Neural cell (in vitro differentiated cells): ENCODE data around the gene ASS1. TPM values are rescaled to one million over a fixed set of nuclear protein-coding genes. Genes with fewer than 3 reads are reported as not detected.
A peak's percentile ranks its signal among the peaks of the same experiment; 100 is the strongest.

Experiments used
- H2AFZ ChIP-seq: fragments of 200-600, 300-800 bp; sonication (generic), shearing (Covaris generic); 2 replicates; pipeline ENCODE4 v1.6.0; 2014; ENCODE audit warnings: low read depth, mild to moderate bottlenecking, antibody characterized with exemption, low read length, moderate library complexity
- H3F3A ChIP-seq: fragments of 200-600 bp; shearing (Covaris generic); 2 replicates; pipeline ENCODE4 v1.6.1; 2016; ENCODE audit warnings: mild to moderate bottlenecking, moderate library complexity, mixed read lengths, antibody characterized with exemption, low read length; ENCODE audit not compliant: insufficient read depth, poor library complexity, severe bottlenecking
- H3K27ac ChIP-seq: fragments of 200-600, 300-800 bp; sonication (generic), shearing (Covaris generic); 2 replicates; pipeline ENCODE4 v1.5.1; 2014; ENCODE audit warnings: mild to moderate bottlenecking, low read length, moderate library complexity
- H3K27me3 ChIP-seq: fragments of 300-800, 200-600 bp; sonication (generic), shearing (Covaris generic); 2 replicates; pipeline ENCODE4 v1.6.0; 2014; ENCODE audit warnings: mild to moderate bottlenecking, low read depth, low read length, moderate library complexity; ENCODE audit not compliant: insufficient read depth
- H3K36me3 ChIP-seq: fragments of 300-800, 200-600 bp; sonication (generic), shearing (Covaris generic); 2 replicates; pipeline ENCODE4 v1.5.1; 2014; ENCODE audit warnings: mild to moderate bottlenecking, antibody characterized with exemption, low read length, moderate library complexity; ENCODE audit not compliant: insufficient read depth
- H3K4me2 ChIP-seq: fragments of 300-800, 200-600 bp; sonication (generic), shearing (Covaris generic); 2 replicates; pipeline ENCODE4 v1.6.0; 2014; ENCODE audit warnings: mild to moderate bottlenecking, low read length
- H3K4me3 ChIP-seq: fragments of 300-800, 200-600 bp; sonication (generic), shearing (Covaris generic); 2 replicates; pipeline ENCODE4 v1.5.1; 2014; ENCODE audit warnings: mild to moderate bottlenecking, low read length, moderate library complexity
- H3K79me2 ChIP-seq: fragments of 200-600 bp; shearing (Covaris generic); replicated peaks from 2 replicates; pipeline ENCODE4 v1.6.0; 2014; ENCODE audit warnings: mild to moderate bottlenecking, low read length, moderate library complexity; ENCODE audit not compliant: insufficient read depth
- H3K9ac ChIP-seq: fragments of 300-800, 200-600 bp; sonication (generic), shearing (Covaris generic); 2 replicates; pipeline ENCODE4 v1.6.1; 2016; ENCODE audit warnings: mild to moderate bottlenecking, low read length, mixed read lengths
- H3K9me2 ChIP-seq: fragments of 200-600 bp; shearing (Covaris generic); 2 replicates; pipeline ENCODE4 v1.6.1; 2016; ENCODE audit warnings: mild to moderate bottlenecking, low read length, mixed read lengths; ENCODE audit not compliant: insufficient read depth
- H3K9me3 ChIP-seq: fragments of 200-600, 300-800 bp; sonication (generic), shearing (Covaris generic); 2 replicates; pipeline ENCODE4 v1.6.1; 2016; ENCODE audit warnings: mild to moderate bottlenecking, mixed run types, low read length, moderate library complexity, mixed read lengths
- H4K20me1 ChIP-seq: fragments of 200-600 bp; shearing (Covaris generic); 2 replicates; pipeline ENCODE4 v1.6.1; 2016; ENCODE audit warnings: mild to moderate bottlenecking, mixed run types; ENCODE audit not compliant: insufficient read depth
- CTCF ChIP-seq: fragments of 450-650 bp; IDR thresholded peaks from 2 replicates; pipeline ENCODE4 v1.5.1; 2014; ENCODE audit warnings: antibody characterized with exemption, mild to moderate bottlenecking, moderate library complexity; ENCODE audit not compliant: poor library complexity, severe bottlenecking
- EP300 ChIP-seq: fragments of 450-650 bp; conservative IDR thresholded peaks from 2 replicates; pipeline ENCODE4 v1.6.1; 2014; ENCODE audit warnings: antibody characterized with exemption, mild to moderate bottlenecking, moderate library complexity; ENCODE audit not compliant: poor library complexity, severe bottlenecking
- EZH2 ChIP-seq: fragments of 200-600, 300-800 bp; shearing (Covaris generic), sonication (generic); IDR thresholded peaks from 2 replicates; pipeline ENCODE4 v1.6.1; 2014; ENCODE audit warnings: antibody characterized with exemption, low read length, borderline replicate concordance, mild to moderate bottlenecking; ENCODE audit not compliant: insufficient read depth, poor library complexity, severe bottlenecking
- MXI1 ChIP-seq: fragments of 450-650 bp; conservative IDR thresholded peaks from 2 replicates; pipeline ENCODE4 v1.6.1; 2014; ENCODE audit warnings: antibody characterized with exemption, mild to moderate bottlenecking; ENCODE audit not compliant: poor library complexity, severe bottlenecking
- POLR2AphosphoS5 ChIP-seq: IDR thresholded peaks from 2 replicates; pipeline ENCODE4 v1.6.1; 2012
- RAD21 ChIP-seq: fragments of 450-650 bp; conservative IDR thresholded peaks from 2 replicates; pipeline ENCODE4 v1.6.1; 2014; ENCODE audit warnings: antibody characterized with exemption, mild to moderate bottlenecking, moderate library complexity
- REST ChIP-seq: IDR thresholded peaks from 2 replicates; pipeline ENCODE4 v1.6.1; 2012; ENCODE audit warnings: borderline replicate concordance
- SMC3 ChIP-seq: fragments of 450-650 bp; conservative IDR thresholded peaks from 2 replicates; pipeline ENCODE4 v1.6.1; 2014; ENCODE audit warnings: antibody characterized with exemption, mild to moderate bottlenecking, moderate library complexity; ENCODE audit not compliant: poor library complexity
- TAF1 ChIP-seq: IDR thresholded peaks from 2 replicates; pipeline ENCODE4 v1.6.1; 2012; ENCODE audit warnings: low read depth
- polyA plus RNA-seq: library from polyadenylated mRNA; depleted of rRNA; stranded (reverse); fragments of >200 nt; gene quantifications from 2 replicates; pipeline ENCODE4 v1.2.3, GENCODE V29; 2014

Gene ASS1
- polyA plus RNA-seq, 1 donor from 2014 or later, result 2.6 TPM

- Histone ChIP-seq H4K20me1 (no peaks in the 10 kb centered on the region), H3F3A (no peaks in the 10 kb centered on the region), H3K4me3 (peak overlapping the region; percentile 25), H2AFZ (no peak overlapping the region), H3K9me2 (no peaks in the 10 kb centered on the region), H3K36me3 (no peaks in the 10 kb centered on the region), H3K4me2 (no peak overlapping the region), H3K27me3 (peaks cover 13% of the 10 kb centered on the region), H3K79me2 (no peaks in the 10 kb centered on the region), H3K9ac (no peak overlapping the region), H3K9me3 (no peaks in the 10 kb centered on the region), H3K27ac (no peak overlapping the region)
- TF ChIP-seq POLR2AphosphoS5 (no peak), SMC3 (no peak), EP300 (no peak), TAF1 (no peak), RAD21 (no peak), CTCF (no peak), MXI1 (no peak), REST (no peak), EZH2 (no peak)
These were observed 29.3 kb downstream of the ASS1 start for GRCh38 chr9:130474106-130474505.

- H3K9me3 ChIP-seq, result no peaks in the 10 kb centered on the region
- no peaks in the 10 kb centered on the region for H3K36me3 ChIP-seq
- H4K20me1 ChIP-seq, result no peaks in the 10 kb centered on the region
- no peaks in the 10 kb centered on the region for H3K9me2 ChIP-seq
- H3F3A ChIP-seq, result no peaks in the 10 kb centered on the region
- no peak overlapping the region for H3K4me3 ChIP-seq
- no peak overlapping the region for H2AFZ ChIP-seq
- no peak overlapping the region for H3K27ac ChIP-seq
- H3K9ac ChIP-seq, result no peak overlapping the region
- no peaks in the 10 kb centered on the region for H3K79me2 ChIP-seq
- H3K27me3 ChIP-seq, result peaks cover 20% of the 10 kb centered on the region
- no peak for TF ChIP-seq EP300
- TF ChIP-seq POLR2AphosphoS5, result no peak
- TF ChIP-seq EZH2, result no peak
- TF ChIP-seq TAF1, result no peak
- TF ChIP-seq MXI1, result no peak
- no peak for TF ChIP-seq SMC3
- TF ChIP-seq CTCF, result no peak
- TF ChIP-seq RAD21, result no peak
- no peak for TF ChIP-seq REST
- H3K4me2 ChIP-seq, result no peak overlapping the region
These were observed 31.5 kb downstream of the ASS1 start for GRCh38 chr9:130476151-130476730.
